Natural killer cell (primary cell): ENCODE results near the gene MAGT1. TPM values are rescaled to one million over a fixed set of nuclear protein-coding genes. Genes with fewer than 3 reads are reported as not detected.

Source experiments
- ATAC-seq, 3 donors: fragments of 150-1000 bp in 2 of 3; fragments of 200-7000 bp in 1 of 3; cut with Tn5 transposase; 1 replicate in 1 of 3; 2 replicates in 2 of 3; pipeline ENCODE4 v1.10.0; 2021; ENCODE audit warnings: mild to moderate bottlenecking in 2 of 3, moderate library complexity in 2 of 3
- DNase-seq, 2 donors: peaks; one replicate each; pipeline versions ENCODE4 v3.0.0 to v3.0.0-alpha.2; 2013 to 2021; ENCODE audit warnings: mixed read lengths in 1 of 2
- H3K27ac ChIP-seq: one replicate; pipeline ENCODE4 v1.5.1; 2013; ENCODE audit warnings: mild to moderate bottlenecking, low read length
- H3K27me3 ChIP-seq: one replicate; pipeline ENCODE4 v1.6.1; 2013; ENCODE audit warnings: low read length; ENCODE audit not compliant: control insufficient read depth, insufficient read depth
- H3K36me3 ChIP-seq: one replicate; pipeline ENCODE4 v1.6.1; 2013; ENCODE audit warnings: low read length; ENCODE audit not compliant: control insufficient read depth, insufficient read depth
- H3K4me1 ChIP-seq: one replicate; pipeline ENCODE4 v1.6.1; 2013; ENCODE audit warnings: low read length; ENCODE audit not compliant: control insufficient read depth, insufficient read depth
- H3K4me3 ChIP-seq: one replicate; pipeline ENCODE4 v1.5.1; 2013; ENCODE audit warnings: low read length
- H3K9me3 ChIP-seq: one replicate; pipeline ENCODE4 v1.6.1; 2013; ENCODE audit warnings: low read length; ENCODE audit not compliant: control insufficient read depth, insufficient read depth
- H3K27ac Mint-ChIP-seq, 2 donors: one replicate each; pipeline ENCODE4 v1.8.0; 2022; ENCODE audit warnings: mild to moderate bottlenecking in 2 of 2, mixed read lengths in 2 of 2, moderate library complexity in 1 of 2
- H3K27me3 Mint-ChIP-seq, 2 donors: one replicate each; pipeline ENCODE4 v1.8.0; 2022; ENCODE audit warnings: low read depth in 2 of 2, mixed read lengths in 2 of 2
- H3K36me3 Mint-ChIP-seq: one replicate; pipeline ENCODE4 v1.8.0; 2022; ENCODE audit warnings: mixed read lengths
- H3K4me1 Mint-ChIP-seq, 2 donors: one replicate each; pipeline ENCODE4 v1.8.0; 2022; ENCODE audit warnings: mixed read lengths in 2 of 2
- H3K4me3 Mint-ChIP-seq: one replicate; pipeline ENCODE4 v1.8.0; 2022; ENCODE audit warnings: mild to moderate bottlenecking, moderate library complexity, mixed read lengths
- H3K9me3 Mint-ChIP-seq, 2 donors: one replicate each; pipeline ENCODE4 v1.8.0; 2022; ENCODE audit warnings: mixed read lengths in 2 of 2
- whole genome bisulfite sequencing: methylation state at CpG from one replicate; pipeline ENCODE4 v1.1.7; 2013; ENCODE audit warnings: missing lambda C conversion rate; ENCODE audit not compliant: insufficient coverage; 5-methylcytosine and 5-hydroxymethylcytosine counted together
- intact Hi-C: fragments of 100-400 bp; cut with micrococcal nuclease; formaldehyde crosslinking; loops from one replicate; pipeline ENCODE4 v1.14.2; 2022
- total RNA-seq, 4 donors: library from RNA; stranded (reverse); fragments of 120-200 nt in 1 of 4; gene quantifications; one replicate each; pipeline versions ENCODE4 v1.2.3 to v1.2.4, GENCODE V29; 2013 to 2022
- TF ChIP-seq, protein P1 (sequence below): fragments of 200-600 bp; IDR thresholded peaks from one replicate; pipeline ENCODE4 v1.8.0; 2022; ENCODE audit warnings: antibody characterized with exemption

The MAGT1 gene
- total RNA-seq, 3 donors from 2014 or later (not counting 1 experiment from before 2014, with no cell fraction given): 46.7 to 59.5 (median 51.8) TPM

DNA sequence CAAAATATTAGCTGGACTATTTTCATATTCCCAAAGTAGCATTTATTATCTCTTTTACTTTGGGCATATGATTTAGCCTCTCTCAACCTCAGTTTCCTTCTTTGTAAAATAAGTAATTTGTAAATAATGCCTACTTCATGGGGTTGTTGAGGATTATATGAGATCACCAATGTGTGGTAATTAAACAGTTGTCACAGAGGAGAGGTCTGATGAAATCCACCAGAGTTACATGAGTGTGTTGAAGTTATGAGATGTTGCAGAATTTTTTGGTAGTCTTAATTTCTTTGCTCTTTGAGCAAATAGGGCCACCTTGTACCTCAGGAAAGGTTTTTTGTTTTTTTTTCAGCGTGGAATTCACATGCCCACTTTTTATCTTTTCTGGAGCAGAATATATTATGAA, 5.5 kb upstream of the MAGT1 start:
- Histone ChIP-seq H3K4me1 (peaks cover 14% of the 10 kb centered on the region), H3K27ac (peak overlapping the region; percentile 85), H3K27me3 (no peaks in the 10 kb centered on the region), H3K36me3 (peaks cover 7% of the 10 kb centered on the region), H3K9me3 (no peaks in the 10 kb centered on the region), H3K4me3 (peak overlapping the region; percentile 66)
- Mint-ChIP-seq H3K9me3 (no peaks in the 10 kb centered on the region), H3K4me1 (peaks cover 7 to 23% of the 10 kb centered on the region in 2 donors), H3K27me3 (no peaks in the 10 kb centered on the region), H3K27ac (peak overlapping the region; percentile 92 to 94), H3K36me3 (no peaks in the 10 kb centered on the region), H3K4me3 (peak overlapping the region; percentile 96)
- ATAC-seq: no peak
- intact Hi-C loops: no loop called here
- TF ChIP-seq, protein P1, sequence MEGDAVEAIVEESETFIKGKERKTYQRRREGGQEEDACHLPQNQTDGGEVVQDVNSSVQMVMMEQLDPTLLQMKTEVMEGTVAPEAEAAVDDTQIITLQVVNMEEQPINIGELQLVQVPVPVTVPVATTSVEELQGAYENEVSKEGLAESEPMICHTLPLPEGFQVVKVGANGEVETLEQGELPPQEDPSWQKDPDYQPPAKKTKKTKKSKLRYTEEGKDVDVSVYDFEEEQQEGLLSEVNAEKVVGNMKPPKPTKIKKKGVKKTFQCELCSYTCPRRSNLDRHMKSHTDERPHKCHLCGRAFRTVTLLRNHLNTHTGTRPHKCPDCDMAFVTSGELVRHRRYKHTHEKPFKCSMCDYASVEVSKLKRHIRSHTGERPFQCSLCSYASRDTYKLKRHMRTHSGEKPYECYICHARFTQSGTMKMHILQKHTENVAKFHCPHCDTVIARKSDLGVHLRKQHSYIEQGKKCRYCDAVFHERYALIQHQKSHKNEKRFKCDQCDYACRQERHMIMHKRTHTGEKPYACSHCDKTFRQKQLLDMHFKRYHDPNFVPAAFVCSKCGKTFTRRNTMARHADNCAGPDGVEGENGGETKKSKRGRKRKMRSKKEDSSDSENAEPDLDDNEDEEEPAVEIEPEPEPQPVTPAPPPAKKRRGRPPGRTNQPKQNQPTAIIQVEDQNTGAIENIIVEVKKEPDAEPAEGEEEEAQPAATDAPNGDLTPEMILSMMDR: no peak
- no CpG with 5 or more reads among the region's 1 CpG for WGBS
- DNase-seq: no peak

DNA sequence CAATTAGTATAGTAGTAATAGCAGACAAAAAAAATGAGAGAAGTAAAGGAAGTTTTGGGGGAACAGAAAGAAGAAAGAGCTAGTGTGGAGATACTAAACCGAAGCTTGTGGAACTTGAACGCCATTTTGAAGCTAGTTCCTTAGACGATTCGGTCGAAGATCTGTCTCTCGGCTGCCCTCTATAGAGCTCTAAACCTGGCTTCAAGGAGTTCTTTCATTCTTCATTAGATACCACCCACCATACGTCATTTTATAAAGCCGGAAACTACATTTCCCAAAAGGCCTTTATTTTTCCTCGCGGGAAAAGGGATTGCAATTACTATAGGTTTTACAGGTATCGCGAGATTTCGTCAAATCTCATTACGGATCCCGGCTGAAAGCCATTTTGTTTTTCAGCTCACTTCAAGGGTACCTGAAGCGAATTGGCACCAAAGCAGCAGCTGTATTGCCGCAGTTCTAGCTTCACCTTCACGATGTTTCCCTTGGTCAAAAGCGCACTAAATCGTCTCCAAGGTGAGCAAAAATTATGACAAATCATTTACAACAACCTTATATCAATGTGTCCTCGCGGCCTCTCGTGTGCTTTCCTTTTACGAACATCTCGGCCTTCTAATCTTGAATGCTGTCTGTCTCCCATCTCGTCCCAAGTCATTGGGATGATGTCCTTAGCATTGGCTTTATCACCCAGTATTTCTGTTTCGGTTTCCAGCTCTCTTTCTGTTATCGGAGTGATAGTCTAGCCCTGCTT, 4.0 kb upstream of the MAGT1 start, which contains the start of gene COX7B:
TSS of gene COX7B (plus strand) at position 388 of the 748 bp plus-strand sequence. CDS start at position 474, 86 bp downstream.
- Mint-ChIP-seq H3K4me1 (peaks cover 15 to 33% of the 10 kb centered on the region in 2 donors), H3K4me3 (peak within 1 kb of the TSS; percentile 96), H3K27me3 (no peaks in the 10 kb centered on the region), H3K36me3 (no peaks in the 10 kb centered on the region), H3K27ac (peak within 1 kb of the TSS; percentile 92 to 94), H3K9me3 (no peaks in the 10 kb centered on the region)
- WGBS: 0% methylated on average over 25 of the region's 28 CpGs
- no peaks in the 10 kb centered on the region for H3K9me3 ChIP-seq
- no peaks in the 10 kb centered on the region for H3K27me3 ChIP-seq
- H3K36me3 ChIP-seq: peaks cover 2% of the 10 kb centered on the region
- DNase-seq: peak; percentile 43 to 94
- H3K27ac ChIP-seq: peak within 1 kb of the TSS; percentile 92
- TF ChIP-seq, protein P1: peak; percentile 27
- H3K4me3 ChIP-seq: peak within 1 kb of the TSS; percentile 66
- intact Hi-C loops: loop anchor here (1.0 to 2.0 kb wide), 3 partner anchors 112 to 205 kb away; partner anchors contain the start of genes ATRX and PGK1
- peaks cover 14% of the 10 kb centered on the region for H3K4me1 ChIP-seq
- ATAC-seq: peak; percentile 65 to 83 (median 66)

DNA sequence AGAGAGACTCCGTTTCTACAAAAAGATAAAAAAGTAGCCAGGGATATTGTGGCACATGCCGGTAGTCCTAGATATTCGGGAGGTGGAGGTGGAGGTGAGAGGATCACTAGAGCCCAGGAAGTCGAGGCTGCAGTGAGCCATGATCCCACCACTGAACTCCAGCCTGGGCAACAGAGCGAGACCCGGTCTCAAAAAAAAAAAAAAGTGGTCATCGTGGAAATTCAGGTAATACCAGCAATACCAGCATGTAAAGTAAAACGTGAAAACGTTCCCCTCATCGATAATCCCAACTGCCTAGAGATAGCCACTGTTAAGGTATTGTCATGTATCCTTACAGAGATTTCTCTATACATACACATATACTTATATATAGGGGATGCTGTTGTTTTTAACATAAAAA, 1.5 kb downstream of the MAGT1 start:
- Histone ChIP-seq H3K9me3 (no peaks in the 10 kb centered on the region), H3K4me3 (no peak overlapping the region), H3K4me1 (peaks cover 8% of the 10 kb centered on the region), H3K27me3 (no peaks in the 10 kb centered on the region), H3K36me3 (no peaks in the 10 kb centered on the region), H3K27ac (peak overlapping the region; percentile 98)
- Mint-ChIP-seq H3K4me1 (peaks cover 23 to 25% of the 10 kb centered on the region in 2 donors), H3K36me3 (no peaks in the 10 kb centered on the region), H3K9me3 (no peaks in the 10 kb centered on the region), H3K4me3 (peak overlapping the region; percentile 94), H3K27me3 (no peaks in the 10 kb centered on the region), H3K27ac (peak overlapping the region; percentile 98 to 99)
- intact Hi-C loops: loop anchor here (2.0 kb wide), 1 partner anchor 17 kb away; the partner anchor contains the start of gene ATP7A
- DNase-seq (no peak), ATAC-seq (no peak)
- WGBS: 77% methylated on average over 6 of the region's 10 CpGs
- TF ChIP-seq, protein P1: no peak
